Thyroid gland (tissue), 4 donors: ENCODE results near the gene LIFR.

Experiments used
- POLR2A ChIP-seq, 2 donors: fragments of 450-650 bp; IDR thresholded peaks; one replicate each; pipeline ENCODE4 v1.6.1; 2017; ENCODE audit warnings: antibody characterized with exemption in 2 of 2, mild to moderate bottlenecking in 2 of 2, moderate library complexity in 1 of 2
- TF ChIP-seq, protein P1 (sequence below), 6 experiments: fragments of 200-600 bp in 3 of 6; fragments of 450-650 bp in 3 of 6; sonication (generic) in 3 of 6; IDR thresholded peaks; one replicate each; pipeline ENCODE4 v1.5.1; 2016 to 2019; ENCODE audit warnings: antibody characterized with exemption in 6 of 6, mild to moderate bottlenecking in 2 of 6, inconsistent platforms in 1 of 6, moderate library complexity in 1 of 6

DNA sequence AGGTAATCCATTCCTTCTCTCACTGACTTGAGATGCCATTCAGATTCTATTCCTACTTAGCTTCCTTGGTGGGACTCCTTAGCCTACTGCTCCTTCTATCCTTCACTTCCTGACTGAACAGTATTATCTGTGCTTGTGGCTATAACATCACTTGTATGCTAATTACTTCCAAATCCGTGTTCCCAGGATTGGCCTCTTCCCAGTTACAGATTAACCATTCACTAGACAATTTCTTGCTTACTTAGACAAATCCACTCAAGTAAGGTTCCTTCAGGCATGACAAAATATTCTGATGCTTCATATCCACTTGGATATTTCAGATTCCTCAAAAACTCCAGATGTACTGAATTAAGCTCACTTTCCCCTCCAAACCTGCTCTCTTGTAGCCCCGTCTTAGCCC is 18.3 kb downstream of the LIFR start:
- TF ChIP-seq POLR2A (IDR thresholded peaks at IDR 0.05): no peak
- TF ChIP-seq, protein P1, sequence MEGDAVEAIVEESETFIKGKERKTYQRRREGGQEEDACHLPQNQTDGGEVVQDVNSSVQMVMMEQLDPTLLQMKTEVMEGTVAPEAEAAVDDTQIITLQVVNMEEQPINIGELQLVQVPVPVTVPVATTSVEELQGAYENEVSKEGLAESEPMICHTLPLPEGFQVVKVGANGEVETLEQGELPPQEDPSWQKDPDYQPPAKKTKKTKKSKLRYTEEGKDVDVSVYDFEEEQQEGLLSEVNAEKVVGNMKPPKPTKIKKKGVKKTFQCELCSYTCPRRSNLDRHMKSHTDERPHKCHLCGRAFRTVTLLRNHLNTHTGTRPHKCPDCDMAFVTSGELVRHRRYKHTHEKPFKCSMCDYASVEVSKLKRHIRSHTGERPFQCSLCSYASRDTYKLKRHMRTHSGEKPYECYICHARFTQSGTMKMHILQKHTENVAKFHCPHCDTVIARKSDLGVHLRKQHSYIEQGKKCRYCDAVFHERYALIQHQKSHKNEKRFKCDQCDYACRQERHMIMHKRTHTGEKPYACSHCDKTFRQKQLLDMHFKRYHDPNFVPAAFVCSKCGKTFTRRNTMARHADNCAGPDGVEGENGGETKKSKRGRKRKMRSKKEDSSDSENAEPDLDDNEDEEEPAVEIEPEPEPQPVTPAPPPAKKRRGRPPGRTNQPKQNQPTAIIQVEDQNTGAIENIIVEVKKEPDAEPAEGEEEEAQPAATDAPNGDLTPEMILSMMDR (IDR thresholded peaks at IDR 0.05): no peak
